Measurements from ENCODE around the gene MAGI1.

DNA sequence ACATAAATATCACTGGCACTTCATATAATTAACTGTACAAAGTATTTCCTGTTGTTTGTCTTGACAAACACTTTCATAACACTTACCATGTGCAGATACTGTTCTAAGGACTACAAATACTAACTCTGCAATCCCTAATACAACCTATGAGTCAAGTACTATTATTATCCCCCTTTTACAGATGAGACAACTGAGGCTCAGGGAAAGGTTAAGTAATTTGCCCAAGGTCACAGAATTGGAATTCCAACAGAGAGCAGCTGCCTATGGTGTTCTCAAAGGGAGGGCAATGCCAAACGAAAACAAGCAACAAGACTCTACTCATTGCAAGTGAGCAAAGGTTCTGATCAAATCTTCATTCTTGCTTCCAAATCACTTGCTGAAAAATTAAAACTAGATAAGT is 85.9 kb downstream of the MAGI1 start:
- TF ChIP-seq POLR2A (IDR thresholded peaks at IDR 0.05) = no peak
- TF ChIP-seq, protein P1, sequence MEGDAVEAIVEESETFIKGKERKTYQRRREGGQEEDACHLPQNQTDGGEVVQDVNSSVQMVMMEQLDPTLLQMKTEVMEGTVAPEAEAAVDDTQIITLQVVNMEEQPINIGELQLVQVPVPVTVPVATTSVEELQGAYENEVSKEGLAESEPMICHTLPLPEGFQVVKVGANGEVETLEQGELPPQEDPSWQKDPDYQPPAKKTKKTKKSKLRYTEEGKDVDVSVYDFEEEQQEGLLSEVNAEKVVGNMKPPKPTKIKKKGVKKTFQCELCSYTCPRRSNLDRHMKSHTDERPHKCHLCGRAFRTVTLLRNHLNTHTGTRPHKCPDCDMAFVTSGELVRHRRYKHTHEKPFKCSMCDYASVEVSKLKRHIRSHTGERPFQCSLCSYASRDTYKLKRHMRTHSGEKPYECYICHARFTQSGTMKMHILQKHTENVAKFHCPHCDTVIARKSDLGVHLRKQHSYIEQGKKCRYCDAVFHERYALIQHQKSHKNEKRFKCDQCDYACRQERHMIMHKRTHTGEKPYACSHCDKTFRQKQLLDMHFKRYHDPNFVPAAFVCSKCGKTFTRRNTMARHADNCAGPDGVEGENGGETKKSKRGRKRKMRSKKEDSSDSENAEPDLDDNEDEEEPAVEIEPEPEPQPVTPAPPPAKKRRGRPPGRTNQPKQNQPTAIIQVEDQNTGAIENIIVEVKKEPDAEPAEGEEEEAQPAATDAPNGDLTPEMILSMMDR (IDR thresholded peaks at IDR 0.05) = no peak
